GM21360 (cell line): Measurements from ENCODE around the gene ARHGAP10.

Experiments
- ATAC-seq: cut with Tn5 transposase; IDR thresholded peaks from one replicate; pipeline ENCODE4 v1.9.1; 2021; ENCODE audit warnings: mild to moderate bottlenecking, moderate library complexity; ENCODE audit not compliant: unreplicated experiment

Gene ARHGAP10

GRCh38 chr4:148023512-148024181 lies 291.8 kb downstream of the ARHGAP10 start:
- no peak for ATAC-seq

GRCh38 chr4:148025981-148026380 lies 294.1 kb downstream of the ARHGAP10 start:
- ATAC-seq: no peak

GRCh38 chr4:148027201-148027600 lies 295.3 kb downstream of the ARHGAP10 start:
- ATAC-seq: no peak

- no peak for ATAC-seq
These were observed 297.9 kb downstream of the ARHGAP10 start for GRCh38 chr4:148029781-148030180.

DNA sequence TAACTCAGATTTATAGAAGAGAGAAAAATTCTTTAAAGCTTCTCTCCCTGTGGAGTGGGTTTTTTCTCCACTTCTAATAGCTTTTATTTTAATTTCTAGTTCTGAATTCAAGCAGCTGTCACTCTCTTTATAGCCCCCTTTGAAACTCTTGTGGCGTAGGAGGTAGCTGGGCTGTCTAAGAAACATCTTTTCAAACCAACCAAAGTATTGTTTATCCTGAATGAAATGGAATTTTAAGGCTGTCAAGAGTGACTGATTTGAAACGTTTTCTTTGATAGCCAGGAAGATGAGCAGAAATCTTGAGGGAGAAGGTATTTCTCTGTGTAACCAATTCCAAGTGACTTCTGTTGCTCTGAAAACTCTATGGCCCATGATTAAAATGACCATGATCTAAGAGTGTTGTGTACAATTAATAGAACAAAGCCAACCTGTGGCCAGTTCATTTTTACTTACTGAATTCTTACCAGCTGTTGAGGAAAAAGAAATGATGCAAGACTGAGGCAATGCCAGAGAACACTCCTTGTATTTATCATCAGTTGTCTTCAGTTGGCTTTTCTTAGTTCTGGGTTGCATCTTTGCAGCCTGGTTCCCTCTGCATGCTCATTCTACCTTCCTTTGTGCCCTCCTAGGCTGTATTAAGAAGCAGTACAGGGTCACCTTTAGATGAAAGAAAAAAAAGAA lies 298.4 kb downstream of the ARHGAP10 start:
- no peak for ATAC-seq

- no peak for ATAC-seq
These were observed 302.9 kb downstream of the ARHGAP10 start for GRCh38 chr4:148034813-148035212.

GRCh38 chr4:148041606-148042329 lies 309.9 kb downstream of the ARHGAP10 start:
- ATAC-seq: no peak

- ATAC-seq: no peak
These were observed 312.4 kb downstream of the ARHGAP10 start for GRCh38 chr4:148044089-148044911.

DNA sequence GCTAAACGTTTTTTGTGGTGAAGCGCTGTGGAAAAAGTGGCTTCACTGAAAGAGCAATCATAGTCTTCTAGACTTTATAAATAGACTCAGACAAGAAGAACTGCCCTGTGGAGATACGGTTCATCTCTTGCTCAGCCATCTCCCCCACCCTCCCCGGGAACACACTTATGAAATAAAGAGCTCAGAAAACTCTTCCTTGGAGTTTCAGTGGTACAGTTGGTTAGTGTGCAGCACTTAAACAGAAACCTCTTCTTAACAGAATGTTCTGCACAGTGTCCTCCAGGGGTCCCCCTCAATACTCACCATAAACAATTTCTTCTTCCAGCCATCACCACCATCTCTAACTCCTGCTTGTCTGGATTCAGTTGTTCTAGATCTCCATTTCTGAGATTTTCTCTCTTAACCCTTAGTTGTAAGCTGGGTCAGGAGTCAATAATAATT lies 313.0 kb downstream of the ARHGAP10 start:
- ATAC-seq: peak; percentile 95

DNA sequence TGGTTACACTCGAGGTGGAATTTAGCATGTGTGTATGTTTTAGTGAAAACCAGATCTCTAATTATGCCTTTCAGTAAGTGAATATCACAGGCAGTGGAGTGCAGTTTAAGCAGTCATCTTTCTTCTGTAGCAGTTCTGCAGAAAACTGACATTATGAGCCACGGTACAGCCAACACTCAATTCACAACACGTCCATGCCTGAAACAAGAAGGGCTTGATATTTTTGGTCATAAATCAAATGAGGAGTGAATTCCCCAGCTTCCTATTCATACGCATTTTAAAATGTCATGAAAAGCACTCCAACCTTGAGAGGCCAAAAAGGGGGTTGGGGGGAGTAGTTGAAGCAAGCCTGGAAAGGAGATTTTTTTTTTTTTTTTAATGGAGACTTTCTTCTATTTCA lies 316.7 kb downstream of the ARHGAP10 start:
- ATAC-seq: no peak

DNA sequence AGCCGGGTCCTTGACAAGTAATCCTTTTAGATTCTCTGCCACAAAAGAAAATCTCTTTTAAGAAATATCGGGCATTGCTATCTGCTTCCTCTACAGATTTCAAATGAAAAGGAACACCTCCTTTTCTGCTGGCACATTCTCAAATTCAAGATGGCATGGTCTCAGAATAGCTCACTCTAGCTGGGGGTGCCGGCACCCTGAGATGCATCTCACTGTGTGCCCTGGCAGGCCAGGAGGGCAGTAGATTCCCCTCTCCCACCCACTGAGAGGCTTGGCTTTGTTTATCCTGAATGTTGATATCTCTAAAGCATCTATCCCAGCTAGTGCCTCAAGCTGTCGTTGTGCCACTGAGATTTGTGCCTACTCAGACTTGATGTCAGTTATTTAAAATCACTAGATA lies 319.5 kb downstream of the ARHGAP10 start:
- no peak for ATAC-seq

- ATAC-seq: no peak
These were observed 320.6 kb downstream of the ARHGAP10 start for GRCh38 chr4:148052448-148052847.

GRCh38 chr4:148053298-148054003 lies 321.6 kb downstream of the ARHGAP10 start:
- ATAC-seq: no peak

DNA sequence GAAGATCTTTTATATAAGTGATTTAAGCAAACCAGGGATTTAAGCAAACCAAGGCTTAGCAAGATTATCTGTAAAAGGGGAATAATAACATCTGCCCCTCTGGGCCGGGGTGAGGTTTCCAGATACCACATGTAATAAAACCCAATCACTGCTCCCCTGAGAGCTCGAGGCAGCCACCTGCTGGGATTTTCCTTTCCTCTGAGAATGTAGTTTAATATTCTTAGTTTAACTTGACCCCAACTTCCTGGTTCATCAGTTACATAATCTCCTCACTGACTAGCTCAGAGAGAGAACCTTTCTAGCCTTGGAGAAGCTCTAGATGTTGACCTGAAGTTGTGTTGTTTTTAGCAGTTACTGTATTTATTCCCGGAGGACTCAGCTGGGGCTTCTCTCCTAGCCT lies 322.4 kb downstream of the ARHGAP10 start:
- ATAC-seq: no peak

DNA sequence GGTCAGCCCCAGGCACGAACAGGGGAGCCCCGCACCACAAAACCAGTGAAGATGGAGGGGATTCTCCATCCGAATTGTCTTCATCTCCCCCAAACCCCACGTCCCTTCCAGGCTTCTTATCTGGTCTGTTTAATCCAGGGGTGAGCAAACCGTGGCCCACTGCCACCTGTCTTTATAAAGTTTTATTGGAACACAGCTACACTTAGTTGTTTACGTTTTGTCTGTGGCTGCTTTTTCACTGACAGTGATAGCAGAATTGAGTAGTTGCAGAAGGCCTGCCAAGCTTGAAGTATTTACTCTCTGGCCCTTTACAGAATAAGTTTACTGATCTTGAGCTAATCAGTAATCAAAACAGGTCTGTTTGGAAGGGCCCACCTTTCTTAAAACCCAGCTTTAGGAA lies 324.0 kb downstream of the ARHGAP10 start:
- no peak for ATAC-seq

GRCh38 chr4:148056879-148057278 lies 325.0 kb downstream of the ARHGAP10 start:
- peak; percentile 97 for ATAC-seq

- ATAC-seq: peak; percentile 39
These were observed 325.6 kb downstream of the ARHGAP10 start for GRCh38 chr4:148057516-148057915.

DNA sequence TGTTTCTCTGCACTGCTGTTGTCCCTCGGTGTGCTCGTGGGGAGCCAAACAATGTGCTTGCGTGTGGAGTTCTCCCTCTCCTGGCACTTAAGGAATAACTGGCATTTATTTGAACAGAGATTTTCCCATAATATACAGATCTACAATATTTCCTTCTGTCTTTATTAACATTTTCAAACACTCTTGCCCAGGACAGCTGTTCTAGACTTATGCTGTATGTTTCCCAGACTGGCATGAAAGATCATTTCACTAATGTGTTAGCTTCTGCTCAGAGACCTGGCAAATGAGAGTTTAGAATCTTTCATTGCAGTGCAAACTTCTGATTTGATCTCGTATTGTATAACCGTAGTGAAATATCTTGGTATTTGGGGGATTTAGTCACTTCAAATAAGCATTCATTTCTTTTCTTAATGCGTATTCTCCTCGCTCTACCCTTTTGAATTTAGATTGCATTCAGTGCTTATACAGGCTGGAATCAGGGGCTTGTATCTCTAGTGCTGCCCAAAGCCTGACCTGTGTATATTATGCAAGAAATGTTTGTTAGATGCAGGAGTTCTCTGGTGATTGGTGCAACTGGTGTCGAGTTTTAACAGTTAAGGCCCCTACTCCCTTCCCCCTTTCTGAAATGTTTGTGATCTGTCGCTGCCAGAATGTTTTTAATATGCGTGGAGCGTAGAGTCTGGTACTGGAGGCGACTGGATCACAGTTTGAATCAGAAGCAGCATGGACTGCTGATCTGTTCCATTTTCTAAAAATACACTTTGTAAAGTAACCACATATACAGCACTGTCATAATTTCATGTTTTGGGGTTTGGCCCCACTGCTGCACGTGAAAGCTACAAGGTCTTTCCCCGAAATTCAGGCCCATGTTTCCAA lies 326.3 kb downstream of the ARHGAP10 start:
- no peak for ATAC-seq

DNA sequence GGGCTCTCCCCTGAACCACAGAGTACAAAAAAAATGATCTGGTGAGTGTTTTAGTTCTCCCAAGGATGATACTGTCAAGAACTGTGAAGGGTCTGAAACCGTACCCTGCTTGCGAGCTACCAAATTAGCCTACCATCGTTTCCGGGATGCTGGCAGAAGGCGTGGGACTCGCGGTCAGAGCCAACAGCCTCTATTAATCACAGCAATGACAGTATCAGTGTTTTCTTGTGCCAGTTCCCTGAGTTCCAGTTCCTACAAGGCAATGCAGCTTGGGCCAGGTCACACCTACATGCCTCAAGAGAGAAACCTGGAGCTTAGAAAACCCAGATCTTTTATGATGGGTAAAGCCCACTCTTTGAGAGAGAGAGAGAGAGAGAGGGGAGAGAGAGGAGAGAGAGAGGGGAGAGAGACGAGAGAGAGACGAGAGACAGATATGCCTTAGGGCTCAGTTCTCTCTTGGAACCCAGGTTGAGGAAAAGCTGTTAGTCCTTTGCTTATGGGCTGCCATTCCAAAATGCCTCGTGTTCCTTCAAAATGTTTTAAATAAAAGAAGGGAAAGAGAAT lies 327.8 kb downstream of the ARHGAP10 start:
- no peak for ATAC-seq
